GM08714 (cell line): Measurements from ENCODE around the gene RNASE4.
"Not testable (repeated sequence)": the region's sequence is repeated elsewhere in the genome, so short reads cannot be mapped to it uniquely, and the experiment has no call there.

Source experiments
- H3K4me3 ChIP-seq: fragments of 200-500 bp; sonication (Bioruptor generic); 2 replicates; pipeline ENCODE4 v1.5.1; 2014; ENCODE audit warnings: mild to moderate bottlenecking, low read length, inconsistent platforms
- ZNF274 ChIP-seq: IDR thresholded peaks from 2 replicates; pipeline ENCODE4 v1.6.1; 2012; ENCODE audit warnings: mild to moderate bottlenecking, low read depth, low read length

Gene RNASE4

GRCh38 chr14:20732979-20733635, 48.7 kb downstream of the RNASE4 start:
- H3K4me3 ChIP-seq = no peak overlapping the region
- no peak for TF ChIP-seq ZNF274

GRCh38 chr14:20733684-20734429, 49.5 kb downstream of the RNASE4 start:
- no peak overlapping the region for H3K4me3 ChIP-seq
- no peak for TF ChIP-seq ZNF274

- H3K4me3 ChIP-seq = no peak overlapping the region
- no peak for TF ChIP-seq ZNF274
Observed at GRCh38 chr14:20734430-20734806, 50.1 kb downstream of the RNASE4 start.

- H3K4me3 ChIP-seq = not testable (repeated sequence)
Observed at GRCh38 chr14:20738292-20738691, 53.9 kb downstream of the RNASE4 start.

- no peak for TF ChIP-seq ZNF274
- H3K4me3 ChIP-seq = no peak overlapping the region
Observed at GRCh38 chr14:20742132-20742531, 57.8 kb downstream of the RNASE4 start.

GRCh38 chr14:20743556-20743955, 59.2 kb downstream of the RNASE4 start:
- no peak for TF ChIP-seq ZNF274
- no peak overlapping the region for H3K4me3 ChIP-seq

GRCh38 chr14:20745571-20746358, 61.4 kb downstream of the RNASE4 start, which contains the start of gene EDDM3A:
EDDM3A (plus strand) TSS chr14:20745887; CDS start chr14:20747581, 1,694 bp downstream.
- H3K4me3 ChIP-seq = no peak within 1 kb of the TSS
- TF ChIP-seq ZNF274 = no peak

GRCh38 chr14:20746566-20746965, 62.2 kb downstream of the RNASE4 start:
- TF ChIP-seq ZNF274 = no peak

GRCh38 chr14:20748439-20748838, 64.1 kb downstream of the RNASE4 start:
- no peak overlapping the region for H3K4me3 ChIP-seq
- TF ChIP-seq ZNF274 = no peak

More at GRCh38 chr14:20746566-20746965, 62.2 kb downstream of the RNASE4 start:
- no peak overlapping the region for H3K4me3 ChIP-seq

- no peak for TF ChIP-seq ZNF274
- H3K4me3 ChIP-seq = no peak overlapping the region
Observed at GRCh38 chr14:20750194-20750593, 65.8 kb downstream of the RNASE4 start.
